ENCODE results near the gene CAMTA1. TPM values are rescaled to one million over a fixed set of nuclear protein-coding genes. Genes with fewer than 3 reads are reported as not detected.
"Not testable (repeated sequence)": the region's sequence is repeated elsewhere in the genome, so short reads cannot be mapped to it uniquely, and the experiment has no call there.

The CAMTA1 gene
- total RNA-seq, 1 donor = 71.6 TPM

DNA sequence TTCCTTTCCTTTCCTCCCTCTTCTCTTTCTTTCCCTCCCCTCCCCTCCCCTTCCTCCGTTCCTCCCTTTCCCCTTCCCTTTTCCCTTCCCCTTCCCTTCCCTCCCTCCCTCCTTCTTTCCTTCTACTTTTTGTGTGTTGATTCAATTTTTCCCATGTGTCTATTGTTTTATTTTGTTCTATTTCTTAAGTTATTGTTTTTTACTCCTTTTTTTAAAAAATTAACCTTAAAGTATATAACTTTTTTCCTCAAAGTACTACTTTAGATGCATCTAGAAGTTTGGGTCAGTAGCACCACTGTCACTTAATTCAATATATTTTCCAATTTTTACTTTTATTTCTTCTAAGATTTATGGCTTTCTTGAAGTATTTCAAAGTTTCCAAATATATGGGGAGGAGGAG, 537.7 kb downstream of the CAMTA1 start:
- H3K9me3 ChIP-seq (ENCODE audit: low read depth, low read length) = no peaks in the 10 kb centered on the region
- no peaks in the 10 kb centered on the region for H3K4me1 ChIP-seq (ENCODE audit: insufficient read depth, low read length)
- no peak overlapping the region for H3K4me3 ChIP-seq (ENCODE audit: low read length)
- no peaks in the 10 kb centered on the region for H3K27me3 ChIP-seq (ENCODE audit: insufficient read depth, low read length)

DNA sequence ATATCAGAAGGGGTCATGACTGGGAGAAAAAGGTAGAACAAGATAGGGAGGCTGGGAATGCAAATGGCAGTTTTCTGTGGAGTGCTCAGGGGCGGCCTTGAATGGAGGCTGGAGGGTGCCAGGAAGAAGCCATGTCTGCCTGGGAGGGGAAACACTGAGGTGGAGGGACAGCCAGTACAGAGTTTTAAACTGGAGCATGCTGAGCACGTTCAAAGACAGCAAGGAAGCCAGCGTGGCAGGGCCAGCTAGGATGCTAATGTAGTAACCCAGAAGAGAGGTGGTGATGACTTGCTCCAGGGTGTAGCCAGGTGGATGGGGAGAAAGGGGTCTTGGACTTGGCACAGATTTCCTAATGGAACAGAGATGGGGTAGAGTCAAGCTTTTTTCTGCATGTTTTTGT, 540.0 kb downstream of the CAMTA1 start:
- Histone ChIP-seq H3K4me3 (ENCODE audit: low read length) (no peak overlapping the region), H3K4me1 (ENCODE audit: insufficient read depth, low read length) (no peaks in the 10 kb centered on the region), H3K27me3 (ENCODE audit: insufficient read depth, low read length) (no peaks in the 10 kb centered on the region), H3K9me3 (ENCODE audit: low read depth, low read length) (no peaks in the 10 kb centered on the region)

DNA sequence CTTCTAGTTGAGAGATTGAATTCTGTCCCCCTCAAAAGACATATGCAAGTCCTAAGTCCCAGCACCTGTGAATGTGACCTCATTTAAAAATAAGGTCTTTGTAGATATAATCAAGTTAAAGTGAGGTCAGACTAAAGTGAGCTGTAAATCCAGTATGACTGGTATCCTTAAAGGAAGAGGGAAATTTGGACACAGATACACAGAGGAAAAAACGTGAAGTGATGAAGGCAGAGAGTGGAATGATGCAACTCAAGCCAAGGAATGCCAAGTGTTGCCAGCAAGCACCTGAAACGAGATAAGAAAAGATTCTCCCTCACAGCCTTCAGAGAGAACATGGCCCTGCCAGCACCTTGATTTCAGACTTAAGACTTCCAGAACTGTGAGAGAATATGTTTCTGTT, 541.1 kb downstream of the CAMTA1 start:
- Histone ChIP-seq H3K4me3 (ENCODE audit: low read length) (no peak overlapping the region), H3K27me3 (ENCODE audit: insufficient read depth, low read length) (no peaks in the 10 kb centered on the region), H3K4me1 (ENCODE audit: insufficient read depth, low read length) (no peaks in the 10 kb centered on the region), H3K9me3 (ENCODE audit: low read depth, low read length) (no peaks in the 10 kb centered on the region)

DNA sequence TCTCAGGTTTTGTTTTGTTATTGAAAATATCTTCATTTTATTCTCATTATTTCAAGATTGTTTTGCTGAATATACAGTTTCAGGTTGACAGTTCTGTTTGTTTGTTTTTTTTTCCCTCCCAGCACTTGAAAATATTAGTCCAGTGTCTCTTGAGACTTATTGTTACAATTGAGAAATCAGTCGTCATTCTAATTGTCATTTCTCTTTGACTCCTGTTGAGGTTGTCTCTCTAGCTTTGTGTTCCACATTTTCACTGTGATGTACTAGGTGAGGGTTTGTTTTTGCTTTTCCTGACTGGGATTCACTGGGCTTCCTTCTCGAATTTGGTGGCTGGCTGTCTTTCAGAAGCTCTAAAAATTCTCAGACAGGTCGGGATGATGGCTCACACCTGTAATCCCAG, 542.6 kb downstream of the CAMTA1 start:
- no peaks in the 10 kb centered on the region for H3K4me1 ChIP-seq (ENCODE audit: insufficient read depth, low read length)
- no peak overlapping the region for H3K4me3 ChIP-seq (ENCODE audit: low read length)
- no peaks in the 10 kb centered on the region for H3K9me3 ChIP-seq (ENCODE audit: low read depth, low read length)
- H3K27me3 ChIP-seq (ENCODE audit: insufficient read depth, low read length) = no peaks in the 10 kb centered on the region

DNA sequence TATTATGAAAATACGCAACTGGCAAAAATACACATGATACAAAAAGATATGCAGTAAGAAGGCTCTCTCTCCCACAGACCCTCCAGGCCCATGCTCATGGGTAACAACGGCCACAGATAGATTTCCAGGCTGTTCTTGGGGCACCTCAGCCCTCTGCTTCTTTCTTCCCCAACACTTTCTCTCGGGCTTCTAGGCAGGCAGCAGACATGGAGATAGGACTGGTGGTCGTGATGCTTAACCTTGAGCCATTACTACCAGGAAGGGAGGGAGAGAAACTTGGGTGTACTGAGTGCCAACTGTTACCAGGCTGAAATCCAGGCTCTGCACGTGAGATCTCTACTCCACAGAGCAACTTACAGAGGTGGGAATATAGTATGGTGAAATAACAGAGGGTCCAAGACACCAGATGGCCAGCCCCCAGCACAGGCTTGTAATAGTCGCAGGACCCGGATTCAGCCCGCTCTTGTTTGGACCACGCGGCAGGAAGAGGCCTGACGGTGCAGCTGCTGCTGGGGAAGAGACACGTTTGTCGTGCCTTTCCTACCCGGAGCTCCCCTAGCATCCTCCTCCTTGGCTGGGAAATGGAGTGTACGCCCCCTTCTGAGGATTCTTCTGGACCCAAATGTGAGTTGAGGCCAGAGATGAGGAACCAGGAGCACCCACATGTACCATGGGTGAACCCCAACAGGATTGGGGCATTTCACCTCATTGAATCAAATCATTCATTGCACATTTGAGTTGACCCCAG, 544.8 kb downstream of the CAMTA1 start:
- H3K9me3 ChIP-seq (ENCODE audit: low read depth, low read length) = no peaks in the 10 kb centered on the region
- no peak overlapping the region for H3K4me3 ChIP-seq (ENCODE audit: low read length)
- no peaks in the 10 kb centered on the region for H3K4me1 ChIP-seq (ENCODE audit: insufficient read depth, low read length)
- H3K27me3 ChIP-seq (ENCODE audit: insufficient read depth, low read length) = no peaks in the 10 kb centered on the region

DNA sequence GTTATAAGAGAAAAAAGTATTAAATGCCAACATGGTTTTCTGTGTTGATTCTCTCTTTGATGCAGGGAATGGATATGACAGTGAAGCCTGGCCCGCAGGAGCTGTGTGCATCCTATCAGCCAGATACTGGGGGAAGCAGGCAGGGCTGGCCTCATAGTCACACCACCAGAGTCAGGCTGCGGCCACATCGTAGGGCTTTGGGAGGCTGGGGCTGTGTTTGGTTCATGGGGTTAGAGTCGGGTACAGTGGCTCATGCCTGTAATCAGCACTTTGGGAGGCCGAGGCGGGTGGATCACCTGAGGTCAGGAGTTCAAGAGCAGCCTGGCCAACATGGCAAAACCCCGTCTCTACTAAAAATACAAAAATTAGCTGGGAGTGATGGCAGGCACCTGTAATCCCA, 545.5 kb downstream of the CAMTA1 start:
- not testable (repeated sequence) for H3K27me3 ChIP-seq (ENCODE audit: insufficient read depth, low read length); H3K4me1 ChIP-seq (ENCODE audit: insufficient read depth, low read length); H3K4me3 ChIP-seq (ENCODE audit: low read length); H3K9me3 ChIP-seq (ENCODE audit: low read depth, low read length)

DNA sequence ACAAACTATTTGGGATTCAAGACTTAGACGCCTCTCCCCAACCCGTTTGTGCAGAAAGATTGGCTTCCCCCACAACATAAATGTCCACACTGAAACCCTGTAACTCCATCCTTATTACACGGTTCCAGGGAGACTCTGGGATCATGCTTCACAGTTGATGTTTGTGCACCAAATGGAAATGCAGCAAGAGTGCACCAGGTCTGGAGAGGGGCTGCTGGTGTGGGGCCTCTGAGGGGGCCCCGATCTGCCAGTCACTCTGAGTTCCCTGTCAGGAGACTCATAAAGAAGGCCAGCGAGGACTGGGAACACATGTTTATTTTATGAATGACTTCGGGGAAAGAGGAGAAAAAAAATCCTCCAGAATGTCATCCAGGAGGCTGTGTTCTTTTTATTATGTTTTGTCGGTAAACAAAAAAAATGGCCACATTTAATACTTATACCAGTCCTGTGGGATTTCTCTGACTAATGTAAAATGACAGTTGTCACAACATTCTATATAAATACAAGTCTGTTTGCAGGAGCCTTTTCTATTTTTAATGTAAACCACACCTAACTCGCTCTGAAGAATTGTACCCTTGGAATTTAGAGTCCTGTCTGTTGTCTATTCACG, 546.8 kb downstream of the CAMTA1 start:
- no peaks in the 10 kb centered on the region for H3K4me1 ChIP-seq (ENCODE audit: insufficient read depth, low read length)
- H3K4me3 ChIP-seq (ENCODE audit: low read length) = no peak overlapping the region
- H3K27me3 ChIP-seq (ENCODE audit: insufficient read depth, low read length) = no peaks in the 10 kb centered on the region
- no peaks in the 10 kb centered on the region for H3K9me3 ChIP-seq (ENCODE audit: low read depth, low read length)

DNA sequence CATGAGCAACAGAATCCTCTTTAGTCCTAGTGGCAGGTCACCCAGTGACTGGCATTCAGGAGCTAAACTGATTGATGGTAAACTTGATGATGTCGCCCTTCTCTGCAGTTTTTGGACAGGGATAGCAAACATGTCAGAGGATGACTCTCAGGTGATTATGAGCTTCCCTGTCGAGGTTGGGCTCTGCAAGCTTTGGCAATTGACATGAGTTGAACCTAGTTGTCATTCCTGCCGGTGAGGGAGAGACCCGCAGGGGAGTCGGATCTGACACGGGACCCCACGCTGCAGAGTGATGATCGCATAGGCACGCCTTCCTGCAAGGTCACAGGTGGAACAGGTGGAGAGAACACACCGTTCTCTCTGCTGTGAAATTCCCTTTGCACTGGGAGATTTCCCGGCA, 547.8 kb downstream of the CAMTA1 start:
- H3K9me3 ChIP-seq (ENCODE audit: low read depth, low read length) = no peaks in the 10 kb centered on the region
- no peak overlapping the region for H3K4me3 ChIP-seq (ENCODE audit: low read length)
- H3K4me1 ChIP-seq (ENCODE audit: insufficient read depth, low read length) = no peaks in the 10 kb centered on the region
- no peaks in the 10 kb centered on the region for H3K27me3 ChIP-seq (ENCODE audit: insufficient read depth, low read length)

DNA sequence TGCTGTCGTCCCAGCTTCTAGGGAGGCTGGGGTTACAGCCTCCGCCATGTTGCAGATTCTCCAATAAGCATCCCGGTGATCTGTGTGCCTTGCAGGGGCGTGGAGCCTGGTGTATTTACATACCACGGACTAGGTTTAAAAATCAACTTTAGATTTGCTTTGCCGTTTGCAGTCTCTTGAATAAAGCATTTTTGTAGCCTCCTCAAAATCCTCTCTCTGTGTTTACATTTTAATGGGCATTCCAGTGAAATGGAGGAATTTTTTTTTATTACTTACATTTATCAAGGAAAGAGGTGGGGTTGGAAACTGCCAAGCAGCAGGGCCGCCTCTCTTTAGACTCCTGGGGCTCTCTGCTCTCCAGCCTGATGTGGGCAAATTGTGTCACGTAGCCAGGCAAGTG, 548.4 kb downstream of the CAMTA1 start:
- Histone ChIP-seq H3K4me3 (ENCODE audit: low read length) (no peak overlapping the region), H3K27me3 (ENCODE audit: insufficient read depth, low read length) (no peaks in the 10 kb centered on the region), H3K9me3 (ENCODE audit: low read depth, low read length) (no peaks in the 10 kb centered on the region), H3K4me1 (ENCODE audit: insufficient read depth, low read length) (no peaks in the 10 kb centered on the region)

DNA sequence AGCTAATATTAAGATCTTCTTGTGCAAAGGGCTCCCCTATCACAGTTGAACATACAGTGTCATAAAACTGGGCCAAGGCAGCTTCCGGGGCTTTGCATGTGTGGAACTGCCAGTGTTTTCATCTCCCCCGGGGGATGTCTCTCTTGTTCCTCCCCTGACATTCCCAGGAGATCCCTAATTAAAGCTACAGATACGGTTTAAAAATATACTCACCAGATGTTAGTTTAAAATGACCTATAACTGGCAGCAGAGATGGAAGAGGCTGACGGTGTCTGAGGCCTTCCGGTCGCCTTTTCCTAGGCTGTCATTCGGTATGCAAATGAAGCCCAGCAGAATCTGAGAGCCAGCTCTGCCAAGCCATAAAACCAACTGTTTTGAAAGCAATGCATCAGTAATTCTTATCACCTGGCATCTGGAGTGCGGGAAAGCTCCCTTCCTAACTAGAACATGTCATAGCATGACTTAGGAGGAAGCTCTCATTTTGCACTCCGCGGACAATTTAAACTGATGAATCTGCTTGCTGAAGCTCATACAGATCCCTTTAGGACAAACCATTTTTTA, 549.3 kb downstream of the CAMTA1 start:
- Histone ChIP-seq H3K4me1 (ENCODE audit: insufficient read depth, low read length) (no peaks in the 10 kb centered on the region), H3K4me3 (ENCODE audit: low read length) (no peak overlapping the region), H3K9me3 (ENCODE audit: low read depth, low read length) (no peaks in the 10 kb centered on the region), H3K27me3 (ENCODE audit: insufficient read depth, low read length) (no peaks in the 10 kb centered on the region)

DNA sequence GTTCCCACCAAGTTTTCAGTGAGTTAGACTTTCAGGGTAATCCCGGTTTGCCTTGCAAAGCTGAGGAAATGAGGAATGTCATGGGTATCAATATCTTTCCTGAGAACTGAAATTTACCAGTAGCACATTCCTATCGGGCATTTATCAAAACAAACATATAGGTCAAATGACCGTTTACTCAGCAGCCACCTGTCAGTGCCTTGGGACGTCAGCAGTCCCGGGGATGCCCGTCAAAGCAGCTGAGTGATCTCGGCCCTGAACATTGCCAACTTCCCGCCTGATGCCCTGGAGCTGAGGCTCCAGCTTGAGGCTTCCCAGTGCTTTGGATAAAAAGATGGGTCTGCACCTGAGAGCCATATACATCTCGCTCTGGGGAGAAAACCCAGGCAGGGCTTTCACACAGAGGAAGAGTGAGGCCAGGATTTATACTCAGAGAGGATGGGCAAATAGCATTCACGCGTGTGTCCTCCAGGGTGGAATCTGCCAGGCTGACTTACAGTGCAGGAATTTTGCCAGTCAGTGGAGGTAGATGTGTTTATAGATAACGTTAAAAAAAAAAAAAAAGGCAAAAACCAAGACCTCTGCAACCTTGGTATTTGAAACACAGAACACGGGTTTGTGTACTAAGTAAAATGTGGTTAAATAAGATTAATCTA, 550.1 kb downstream of the CAMTA1 start:
- no peaks in the 10 kb centered on the region for H3K4me1 ChIP-seq (ENCODE audit: insufficient read depth, low read length)
- H3K27me3 ChIP-seq (ENCODE audit: insufficient read depth, low read length) = no peaks in the 10 kb centered on the region
- H3K4me3 ChIP-seq (ENCODE audit: low read length) = no peak overlapping the region
- H3K9me3 ChIP-seq (ENCODE audit: low read depth, low read length) = no peaks in the 10 kb centered on the region

DNA sequence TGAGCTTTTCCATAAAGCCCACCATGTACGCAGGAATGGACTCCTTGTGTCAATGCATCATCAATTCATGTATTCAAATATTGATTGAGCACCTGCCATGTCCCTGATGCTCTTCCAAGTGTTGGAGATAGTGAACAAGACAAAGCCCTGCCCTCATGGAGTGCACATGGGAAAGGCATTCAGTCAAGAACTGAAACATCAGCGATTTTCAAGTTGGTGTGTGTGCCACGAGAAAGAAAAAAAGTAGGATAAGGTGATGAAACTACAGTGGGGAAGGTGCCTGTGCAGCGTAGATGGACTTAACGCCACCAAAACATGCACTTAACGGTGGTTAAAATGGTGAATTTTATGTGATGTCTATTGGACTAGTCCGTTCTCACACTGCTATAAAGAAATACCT, 553.2 kb downstream of the CAMTA1 start:
- no peaks in the 10 kb centered on the region for H3K4me1 ChIP-seq (ENCODE audit: insufficient read depth, low read length)
- H3K9me3 ChIP-seq (ENCODE audit: low read depth, low read length) = no peaks in the 10 kb centered on the region
- no peak overlapping the region for H3K4me3 ChIP-seq (ENCODE audit: low read length)
- no peaks in the 10 kb centered on the region for H3K27me3 ChIP-seq (ENCODE audit: insufficient read depth, low read length)

DNA sequence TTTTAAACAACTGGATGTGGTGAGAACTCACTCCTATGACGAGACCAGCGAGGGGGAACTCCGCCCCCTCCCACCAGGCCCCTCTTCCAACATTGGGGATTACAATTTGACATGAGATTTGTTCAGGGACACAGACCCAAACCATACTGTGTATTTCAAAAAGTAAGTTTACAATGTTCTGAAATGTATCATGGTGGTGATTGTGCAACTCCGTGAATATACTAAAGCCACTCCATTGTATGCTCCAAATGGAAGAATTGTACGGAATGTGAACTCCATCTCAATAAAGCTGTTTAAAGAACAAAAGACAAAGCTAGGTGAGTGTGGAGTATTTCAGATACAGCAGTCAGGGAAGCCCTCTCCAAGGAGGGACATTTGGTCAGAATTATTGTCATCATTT, 553.8 kb downstream of the CAMTA1 start:
- no peak overlapping the region for H3K4me3 ChIP-seq (ENCODE audit: low read length)
- no peaks in the 10 kb centered on the region for H3K4me1 ChIP-seq (ENCODE audit: insufficient read depth, low read length)
- H3K27me3 ChIP-seq (ENCODE audit: insufficient read depth, low read length) = no peaks in the 10 kb centered on the region
- no peaks in the 10 kb centered on the region for H3K9me3 ChIP-seq (ENCODE audit: low read depth, low read length)

DNA sequence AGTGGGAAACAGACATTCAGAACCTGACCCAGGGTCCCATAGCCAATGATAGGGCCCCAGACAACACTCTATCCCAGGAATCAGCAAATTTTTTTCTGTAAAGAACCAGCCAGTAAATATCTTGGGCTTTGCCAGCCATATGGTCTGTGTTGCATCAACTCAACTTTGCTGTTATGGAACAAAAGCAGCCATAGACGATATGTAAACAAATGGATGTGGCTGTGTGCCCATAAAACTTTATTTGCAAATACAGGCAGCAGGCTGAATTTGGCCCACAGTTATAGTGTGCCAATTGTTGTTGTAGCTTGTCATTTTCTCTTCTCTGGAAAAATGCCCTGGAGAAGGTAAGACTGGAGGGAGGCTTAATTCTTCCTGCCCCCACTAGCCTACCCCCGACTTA, 554.7 kb downstream of the CAMTA1 start:
- Histone ChIP-seq H3K27me3 (ENCODE audit: insufficient read depth, low read length) (no peaks in the 10 kb centered on the region), H3K4me1 (ENCODE audit: insufficient read depth, low read length) (no peaks in the 10 kb centered on the region), H3K9me3 (ENCODE audit: low read depth, low read length) (no peaks in the 10 kb centered on the region), H3K4me3 (ENCODE audit: low read length) (no peak overlapping the region)

DNA sequence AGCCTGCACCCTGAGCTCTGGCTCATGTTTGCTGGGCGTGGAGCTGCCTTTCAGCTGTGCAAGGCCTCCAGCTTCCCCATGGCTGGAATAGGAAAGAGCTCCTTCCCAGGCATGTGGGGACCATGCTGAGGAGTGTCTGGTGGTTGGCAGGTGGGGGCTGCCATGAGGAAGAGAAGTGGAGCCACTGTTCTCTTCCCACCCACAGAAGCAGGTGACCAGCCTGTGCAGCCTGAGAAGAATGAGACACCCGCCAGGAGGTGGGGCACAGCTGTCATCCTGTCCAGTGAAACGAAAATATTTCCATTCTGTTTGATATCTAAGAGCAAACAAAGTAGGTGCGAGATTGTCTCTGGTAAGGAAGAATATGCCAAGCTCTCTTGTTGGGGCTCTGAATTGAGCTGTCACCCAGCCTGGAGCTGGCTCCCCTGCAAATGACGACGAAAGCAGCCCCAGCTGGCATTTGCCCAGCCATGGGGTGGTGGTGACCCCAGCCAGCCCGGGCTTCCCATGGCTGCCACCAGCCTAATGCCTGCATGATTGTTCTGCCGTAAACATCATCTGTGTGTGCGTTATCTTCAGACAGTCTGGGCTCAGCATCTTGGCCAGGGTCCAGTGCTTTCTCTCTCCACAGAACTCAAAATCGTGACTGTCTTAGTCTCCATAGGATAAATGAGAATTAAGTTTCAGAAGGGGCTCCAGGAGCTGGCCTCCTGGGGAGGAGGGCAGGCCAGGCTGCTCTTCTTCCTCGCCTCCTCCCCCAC, 556.1 kb downstream of the CAMTA1 start:
- Histone ChIP-seq H3K4me1 (ENCODE audit: insufficient read depth, low read length) (no peaks in the 10 kb centered on the region), H3K4me3 (ENCODE audit: low read length) (no peak overlapping the region), H3K9me3 (ENCODE audit: low read depth, low read length) (no peaks in the 10 kb centered on the region), H3K27me3 (ENCODE audit: insufficient read depth, low read length) (no peaks in the 10 kb centered on the region)
